ENCODE data around the gene HIPK2.

HIPK2 gene

GRCh38 chr7:139743967-139744767 lies 33.6 kb downstream of the HIPK2 start:
- no peak for DNase-seq (ENCODE audit: insufficient read length, low spot score)
- peak; percentile 29 for FAIRE-seq
- no peak for TF ChIP-seq CTCF (IDR thresholded peaks at IDR 0.05; ENCODE audit: insufficient read depth, missing control alignments)

GRCh38 chr7:139743267-139743966 lies 34.4 kb downstream of the HIPK2 start:
- FAIRE-seq = no peak
- no peak for DNase-seq (ENCODE audit: insufficient read length, low spot score)
- TF ChIP-seq CTCF (IDR thresholded peaks at IDR 0.05; ENCODE audit: insufficient read depth, missing control alignments) = no peak

- FAIRE-seq = no peak
These were observed 35.9 kb downstream of the HIPK2 start for GRCh38 chr7:139741789-139742344.

GRCh38 chr7:139741239-139741638 lies 36.6 kb downstream of the HIPK2 start:
- no peak for TF ChIP-seq CTCF (IDR thresholded peaks at IDR 0.05; ENCODE audit: insufficient read depth, missing control alignments)
- FAIRE-seq (no peak), DNase-seq (ENCODE audit: insufficient read length, low spot score) (no peak)

More at GRCh38 chr7:139741789-139742344, 35.9 kb downstream of the HIPK2 start:
- no peak for DNase-seq (ENCODE audit: insufficient read length, low spot score)
- no peak for TF ChIP-seq CTCF (IDR thresholded peaks at IDR 0.05; ENCODE audit: insufficient read depth, missing control alignments)

- FAIRE-seq = no peak
These were observed 37.8 kb downstream of the HIPK2 start for GRCh38 chr7:139739863-139740597.

GRCh38 chr7:139738772-139739171 lies 39.0 kb downstream of the HIPK2 start:
- no peak for TF ChIP-seq CTCF (IDR thresholded peaks at IDR 0.05; ENCODE audit: insufficient read depth, missing control alignments)
- FAIRE-seq (no peak), DNase-seq (ENCODE audit: insufficient read length, low spot score) (no peak)

More at GRCh38 chr7:139739863-139740597, 37.8 kb downstream of the HIPK2 start:
- DNase-seq (ENCODE audit: insufficient read length, low spot score) = no peak
- no peak for TF ChIP-seq CTCF (IDR thresholded peaks at IDR 0.05; ENCODE audit: insufficient read depth, missing control alignments)

All from D721Med (cell line).